ENCODE data around the gene TTLL6. TPM values are rescaled to one million over a fixed set of nuclear protein-coding genes. Genes with fewer than 3 reads are reported as not detected.

TTLL6 gene
- total and polyA plus RNA-seq, 4 donors = 0.02 to 0.08 TPM; not detected in 2

DNA sequence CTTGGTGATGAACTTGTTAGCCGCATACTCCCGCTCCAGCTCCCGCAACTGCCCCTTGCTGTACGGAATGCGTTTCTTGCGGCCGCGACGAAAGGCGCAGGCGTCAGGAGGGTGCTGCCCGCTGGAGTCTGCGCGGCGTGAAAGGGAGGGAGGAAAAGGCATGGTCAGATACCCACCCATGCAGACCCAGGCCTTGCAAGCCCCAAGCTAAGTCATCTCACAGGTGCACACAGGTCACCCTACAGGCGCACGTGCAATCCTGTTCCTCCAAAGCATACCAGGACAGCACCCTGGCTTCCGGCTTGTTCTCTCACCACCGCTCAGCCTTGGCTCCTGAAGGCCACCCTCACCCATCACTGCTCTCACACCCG lies 90.1 kb downstream of the TTLL6 start:
- H3K9me3 ChIP-seq (ENCODE audit: control insufficient read depth in 4 of 4, low read length in 3 of 4) = no peaks in the 10 kb centered on the region
- peaks cover 0 to 46% (median 25%) of the 10 kb centered on the region in 4 donors for H3K27me3 ChIP-seq (ENCODE audit: control insufficient read depth in 4 of 4, insufficient read depth in 4 of 4, low read length in 3 of 4)
- H3K9ac ChIP-seq (ENCODE audit: low read depth in 1 of 2, low read length in 2 of 2) = no peak overlapping the region
- WGBS = 22% methylated on average over 20 of the region's 20 CpGs
- H3K36me3 ChIP-seq (ENCODE audit: control insufficient read depth in 4 of 4, insufficient read depth in 3 of 4, low read depth in 1 of 4, low read length in 3 of 4) = no peaks in the 10 kb centered on the region
- no peak for DNase-seq (ENCODE audit: low spot score)
- H3K4me1 ChIP-seq (ENCODE audit: control insufficient read depth in 4 of 4, insufficient read depth in 4 of 4, low read length in 3 of 4) = peaks cover 1 to 24% (median 6%) of the 10 kb centered on the region in 4 donors
- no peak overlapping the region for H3K4me3 ChIP-seq (ENCODE audit: low read depth in 1 of 3, low read length in 3 of 3)
- TF ChIP-seq FOXA1 (IDR thresholded peaks at IDR 0.05) (no peak), RXRA (IDR thresholded peaks at IDR 0.05) (no peak), HNF4G (IDR thresholded peaks at IDR 0.05) (no peak)
- H3K27ac ChIP-seq (ENCODE audit: low read depth in 1 of 2, low read length in 2 of 2) = no peak overlapping the region

DNA sequence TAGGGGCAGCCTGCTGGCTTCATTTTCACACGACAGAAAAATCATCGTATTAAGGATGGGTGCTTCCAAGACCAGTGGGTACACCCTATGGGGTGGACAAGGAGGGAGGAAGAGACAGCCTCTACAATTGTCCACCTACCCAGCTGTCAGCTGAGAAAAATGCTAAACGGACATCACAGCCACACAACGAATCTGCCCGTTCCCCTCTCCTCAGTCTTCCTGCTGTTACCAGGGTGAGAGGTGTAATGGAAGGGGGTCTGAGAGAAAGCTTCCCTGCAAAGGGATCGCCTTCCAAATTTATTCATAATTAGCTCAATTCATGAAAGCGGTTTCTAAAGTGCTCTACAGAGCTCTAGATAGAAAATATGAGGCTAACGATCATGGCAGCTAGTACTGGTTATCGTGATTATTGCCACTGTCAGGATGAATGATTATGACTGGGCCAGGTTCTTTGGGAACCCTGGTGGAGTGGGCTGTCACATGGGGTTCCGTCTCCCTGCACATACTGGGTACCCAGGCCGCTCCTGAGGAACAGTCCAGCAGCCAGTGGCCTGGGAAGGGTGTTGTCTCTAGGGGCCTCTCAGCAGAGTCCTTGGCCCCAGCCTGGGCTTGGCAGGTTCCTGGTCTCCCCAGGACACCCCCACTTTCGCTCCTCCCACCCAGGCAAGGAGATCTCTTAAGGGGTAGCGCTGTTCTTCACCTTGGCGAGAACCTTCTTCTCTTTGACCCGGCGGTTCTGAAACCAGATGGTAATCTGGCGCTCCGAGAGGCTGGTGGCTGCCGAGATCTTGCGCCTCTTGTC lies 90.7 kb downstream of the TTLL6 start:
- 25% methylated on average over 20 of the region's 20 CpGs for WGBS
- TF ChIP-seq, protein P1, sequence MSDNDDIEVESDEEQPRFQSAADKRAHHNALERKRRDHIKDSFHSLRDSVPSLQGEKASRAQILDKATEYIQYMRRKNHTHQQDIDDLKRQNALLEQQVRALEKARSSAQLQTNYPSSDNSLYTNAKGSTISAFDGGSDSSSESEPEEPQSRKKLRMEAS (IDR thresholded peaks at IDR 0.05) = no peak
- TF ChIP-seq REST (IDR thresholded peaks at IDR 0.05) (no peak), TAF1 (conservative IDR thresholded peaks at IDR 0.05) (no peak), FOXA1 (IDR thresholded peaks at IDR 0.05) (no peak), HNF4A (conservative IDR thresholded peaks at IDR 0.05) (no peak), CTCF (IDR thresholded peaks at IDR 0.05; ENCODE audit: low read depth, low read length, missing input control) (no peak), SP1 (IDR thresholded peaks at IDR 0.05) (no peak), ATF3 (IDR thresholded peaks at IDR 0.05) (no peak), JUND (IDR thresholded peaks at IDR 0.05) (no peak), RXRA (IDR thresholded peaks at IDR 0.05) (no peak), GABPA (IDR thresholded peaks at IDR 0.05 in 1 of 2, conservative IDR thresholded peaks at IDR 0.05 in 1 of 2) (no peak), EGR1 (IDR thresholded peaks at IDR 0.05; ENCODE audit: low read depth in 2 of 2) (no peak), FOXA2 (IDR thresholded peaks at IDR 0.05) (no peak), YY1 (IDR thresholded peaks at IDR 0.05) (no peak), HNF4G (IDR thresholded peaks at IDR 0.05) (no peak)
- TF ChIP-seq, protein P2, sequence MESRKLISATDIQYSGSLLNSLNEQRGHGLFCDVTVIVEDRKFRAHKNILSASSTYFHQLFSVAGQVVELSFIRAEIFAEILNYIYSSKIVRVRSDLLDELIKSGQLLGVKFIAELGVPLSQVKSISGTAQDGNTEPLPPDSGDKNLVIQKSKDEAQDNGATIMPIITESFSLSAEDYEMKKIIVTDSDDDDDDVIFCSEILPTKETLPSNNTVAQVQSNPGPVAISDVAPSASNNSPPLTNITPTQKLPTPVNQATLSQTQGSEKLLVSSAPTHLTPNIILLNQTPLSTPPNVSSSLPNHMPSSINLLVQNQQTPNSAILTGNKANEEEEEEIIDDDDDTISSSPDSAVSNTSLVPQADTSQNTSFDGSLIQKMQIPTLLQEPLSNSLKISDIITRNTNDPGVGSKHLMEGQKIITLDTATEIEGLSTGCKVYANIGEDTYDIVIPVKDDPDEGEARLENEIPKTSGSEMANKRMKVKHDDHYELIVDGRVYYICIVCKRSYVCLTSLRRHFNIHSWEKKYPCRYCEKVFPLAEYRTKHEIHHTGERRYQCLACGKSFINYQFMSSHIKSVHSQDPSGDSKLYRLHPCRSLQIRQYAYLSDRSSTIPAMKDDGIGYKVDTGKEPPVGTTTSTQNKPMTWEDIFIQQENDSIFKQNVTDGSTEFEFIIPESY (IDR thresholded peaks at IDR 0.05) = no peak
- Histone ChIP-seq H3K27me3 (ENCODE audit: control insufficient read depth in 4 of 4, insufficient read depth in 4 of 4, low read length in 3 of 4) (peaks cover 0 to 46% (median 24%) of the 10 kb centered on the region in 4 donors), H3K9me3 (ENCODE audit: control insufficient read depth in 4 of 4, low read length in 3 of 4) (no peaks in the 10 kb centered on the region), H3K9ac (ENCODE audit: low read depth in 1 of 2, low read length in 2 of 2) (no peak overlapping the region), H3K4me1 (ENCODE audit: control insufficient read depth in 4 of 4, insufficient read depth in 4 of 4, low read length in 3 of 4) (peaks cover 1 to 24% (median 6%) of the 10 kb centered on the region in 4 donors), H3K27ac (ENCODE audit: low read depth in 1 of 2, low read length in 2 of 2) (no peak overlapping the region), H3K36me3 (ENCODE audit: control insufficient read depth in 4 of 4, insufficient read depth in 3 of 4, low read depth in 1 of 4, low read length in 3 of 4) (no peaks in the 10 kb centered on the region), H3K4me3 (ENCODE audit: low read depth in 1 of 3, low read length in 3 of 3) (no peak overlapping the region)
- no peak for DNase-seq (ENCODE audit: low spot score)
